DND-41 (cell line): ENCODE results near the gene PPP3R1.

ENCODE experiments used
- EZH2 ChIP-seq: IDR thresholded peaks from 3 replicates; pipeline ENCODE4 v1.6.1; 2012; ENCODE audit warnings: borderline replicate concordance, low read depth, mild to moderate bottlenecking, moderate library complexity, low read length, inconsistent platforms; ENCODE audit not compliant: severe bottlenecking
- TF ChIP-seq, protein P1 (sequence below): IDR thresholded peaks from 2 replicates; pipeline ENCODE4 v1.5.1; 2012; ENCODE audit warnings: borderline replicate concordance, low read length, moderate library complexity, mild to moderate bottlenecking; ENCODE audit not compliant: poor library complexity, severe bottlenecking; ENCODE audit errors: extremely low read depth

DNA sequence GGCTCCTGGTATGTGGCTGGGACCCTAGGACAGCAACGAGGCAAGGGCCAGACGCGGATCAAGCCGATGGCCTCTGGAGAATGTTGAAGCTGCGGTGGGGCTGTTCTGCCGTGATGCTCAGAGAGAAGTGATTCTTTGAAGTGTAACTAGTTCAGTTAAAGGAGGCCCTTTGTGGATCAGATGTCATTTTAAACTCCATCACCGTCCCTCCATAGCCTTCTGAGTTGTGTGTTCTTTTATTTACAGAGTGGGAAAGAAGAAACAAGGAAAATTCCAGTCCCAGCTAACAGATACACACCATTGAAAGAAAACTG is 94.2 kb downstream of the PPP3R1 start:
- TF ChIP-seq, protein P1, sequence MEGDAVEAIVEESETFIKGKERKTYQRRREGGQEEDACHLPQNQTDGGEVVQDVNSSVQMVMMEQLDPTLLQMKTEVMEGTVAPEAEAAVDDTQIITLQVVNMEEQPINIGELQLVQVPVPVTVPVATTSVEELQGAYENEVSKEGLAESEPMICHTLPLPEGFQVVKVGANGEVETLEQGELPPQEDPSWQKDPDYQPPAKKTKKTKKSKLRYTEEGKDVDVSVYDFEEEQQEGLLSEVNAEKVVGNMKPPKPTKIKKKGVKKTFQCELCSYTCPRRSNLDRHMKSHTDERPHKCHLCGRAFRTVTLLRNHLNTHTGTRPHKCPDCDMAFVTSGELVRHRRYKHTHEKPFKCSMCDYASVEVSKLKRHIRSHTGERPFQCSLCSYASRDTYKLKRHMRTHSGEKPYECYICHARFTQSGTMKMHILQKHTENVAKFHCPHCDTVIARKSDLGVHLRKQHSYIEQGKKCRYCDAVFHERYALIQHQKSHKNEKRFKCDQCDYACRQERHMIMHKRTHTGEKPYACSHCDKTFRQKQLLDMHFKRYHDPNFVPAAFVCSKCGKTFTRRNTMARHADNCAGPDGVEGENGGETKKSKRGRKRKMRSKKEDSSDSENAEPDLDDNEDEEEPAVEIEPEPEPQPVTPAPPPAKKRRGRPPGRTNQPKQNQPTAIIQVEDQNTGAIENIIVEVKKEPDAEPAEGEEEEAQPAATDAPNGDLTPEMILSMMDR = no peak
- no peak for TF ChIP-seq EZH2
